Occipital lobe (tissue), 2 donors: ENCODE results near the gene RANBP3L. TPM values are rescaled to one million over a fixed set of nuclear protein-coding genes. Genes with fewer than 3 reads are reported as not detected.
"Not testable (repeated sequence)": the region's sequence is repeated elsewhere in the genome, so short reads cannot be mapped to it uniquely, and the experiment has no call there.

Source experiments
- DNase-seq: peaks from one replicate; lab custom pipeline; 2025; lab: John Stamatoyannopoulos, UW
- total RNA-seq: library from RNA; depleted of rRNA; stranded (reverse); fragments of >200 nt; gene quantifications from one replicate; pipeline ENCODE4 v1.2.3, GENCODE V29; 2014

RANBP3L gene, protein sequence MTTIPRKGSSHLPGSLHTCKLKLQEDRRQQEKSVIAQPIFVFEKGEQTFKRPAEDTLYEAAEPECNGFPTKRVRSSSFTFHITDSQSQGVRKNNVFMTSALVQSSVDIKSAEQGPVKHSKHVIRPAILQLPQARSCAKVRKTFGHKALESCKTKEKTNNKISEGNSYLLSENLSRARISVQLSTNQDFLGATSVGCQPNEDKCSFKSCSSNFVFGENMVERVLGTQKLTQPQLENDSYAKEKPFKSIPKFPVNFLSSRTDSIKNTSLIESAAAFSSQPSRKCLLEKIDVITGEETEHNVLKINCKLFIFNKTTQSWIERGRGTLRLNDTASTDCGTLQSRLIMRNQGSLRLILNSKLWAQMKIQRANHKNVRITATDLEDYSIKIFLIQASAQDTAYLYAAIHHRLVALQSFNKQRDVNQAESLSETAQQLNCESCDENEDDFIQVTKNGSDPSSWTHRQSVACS
- 14.7 TPM for total RNA-seq

DNA sequence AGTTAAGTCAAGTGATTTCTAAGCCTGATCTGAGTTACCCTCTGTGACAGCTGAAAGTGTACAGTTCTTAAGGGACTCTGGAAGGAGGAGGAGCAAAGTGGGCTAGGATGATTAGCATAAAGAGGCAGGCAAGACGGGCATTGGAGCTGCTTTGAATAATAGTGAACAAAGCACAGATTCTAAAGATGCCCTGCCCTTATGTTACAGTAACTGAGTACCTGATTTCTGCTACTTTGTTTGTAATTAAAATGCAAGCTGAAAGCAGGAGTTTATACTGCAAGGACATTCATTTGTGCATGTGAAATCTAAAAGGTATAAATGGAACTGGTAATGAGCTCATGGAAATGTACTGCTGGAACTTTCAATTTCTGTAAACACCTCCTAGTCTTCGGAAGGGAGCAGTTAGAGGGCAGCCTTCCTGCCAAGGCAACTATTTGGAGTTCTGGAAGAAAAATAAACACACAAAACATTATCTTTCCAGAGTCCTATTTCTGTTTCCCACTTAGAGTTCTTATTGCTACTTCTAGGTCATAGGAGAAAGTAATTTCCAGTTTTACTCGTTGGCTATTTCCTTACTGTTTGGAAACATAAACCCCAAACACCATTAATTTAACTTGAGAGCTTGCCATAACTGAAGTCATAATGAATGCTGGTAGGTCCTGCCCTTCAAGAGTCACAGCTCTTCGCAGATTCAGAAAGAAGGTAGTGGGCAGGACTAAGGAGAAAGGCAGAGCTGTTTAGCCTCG lies at the start of gene RANBP3L:
RANBP3L (minus strand) TSS at position 45 of the 746 bp plus-strand sequence. CDS start 486 bp downstream, outside the sequence.
- no peak for DNase-seq

DNA sequence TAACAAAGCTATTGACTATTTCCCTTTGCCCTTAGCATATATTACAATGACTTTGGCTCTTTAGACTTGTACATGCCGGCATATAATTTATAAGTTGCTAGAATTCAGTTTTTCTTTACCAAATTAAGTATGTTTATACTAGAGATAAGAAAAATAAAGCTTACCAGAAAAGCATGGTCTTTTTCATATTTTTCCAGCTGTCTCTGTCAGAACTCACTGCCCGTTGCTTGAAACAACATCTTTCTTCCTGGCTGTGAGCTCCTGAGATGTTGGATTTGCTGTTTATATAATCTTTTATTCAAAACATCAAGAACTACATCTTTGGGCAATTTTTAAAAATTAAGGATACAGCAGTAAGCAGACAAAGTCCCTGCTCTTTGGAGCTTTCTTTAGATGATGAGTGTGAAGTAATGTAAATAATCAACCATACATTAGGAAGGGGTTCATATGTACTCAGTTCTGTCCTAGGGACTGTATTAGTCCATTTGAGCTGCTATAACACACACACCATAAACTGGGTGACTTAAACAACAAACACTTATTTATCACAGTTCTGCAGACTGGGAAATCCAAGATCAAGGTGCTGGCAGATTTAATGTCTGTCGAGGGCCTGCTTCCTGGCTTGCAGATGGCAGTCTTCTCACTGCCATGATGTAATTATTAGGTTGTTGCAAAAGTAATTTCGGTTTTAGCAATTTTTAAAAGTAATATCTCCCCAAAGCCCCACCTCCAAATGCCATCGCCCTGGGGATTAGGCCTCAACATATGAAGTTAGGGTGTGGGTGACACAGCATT lies 45.4 kb upstream of the RANBP3L start:
- no peak for DNase-seq

DNA sequence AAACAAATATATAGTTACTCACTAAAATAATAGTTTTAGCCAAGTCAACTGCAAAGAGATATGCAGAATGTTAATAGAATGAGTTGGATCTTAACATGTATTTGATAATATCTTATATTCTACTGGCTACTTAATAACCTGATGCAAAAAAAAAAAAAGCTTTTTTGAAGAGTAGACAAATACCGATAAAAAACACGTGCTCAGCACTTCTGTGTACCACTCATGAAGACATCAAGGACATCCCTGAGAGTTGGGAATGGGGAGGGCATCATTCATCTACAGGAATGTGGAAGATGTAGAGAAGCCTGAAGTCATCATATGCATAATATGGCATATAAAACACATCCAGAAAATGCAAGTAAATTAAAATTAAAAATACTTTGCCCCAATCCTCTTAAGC lies 43.2 kb upstream of the RANBP3L start:
- DNase-seq = no peak

DNA sequence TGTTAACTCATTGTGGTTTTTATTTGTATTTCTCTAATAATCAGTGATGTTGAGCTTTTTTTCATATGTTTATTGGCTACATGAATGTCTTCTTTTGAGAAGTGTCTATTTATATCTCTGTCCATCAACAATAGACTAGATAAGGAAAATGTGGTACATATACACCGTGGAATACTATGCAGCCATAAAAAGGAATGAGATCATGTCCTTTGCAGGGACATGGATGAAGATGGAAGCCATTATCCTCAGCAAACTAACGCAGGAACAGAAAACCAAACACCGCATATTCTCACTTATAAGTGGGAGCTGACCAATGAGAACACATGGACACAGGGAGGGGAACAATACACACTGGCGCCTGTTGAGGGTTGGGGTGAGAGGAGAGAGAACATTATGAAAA lies 40.0 kb upstream of the RANBP3L start:
- not testable (repeated sequence) for DNase-seq

DNA sequence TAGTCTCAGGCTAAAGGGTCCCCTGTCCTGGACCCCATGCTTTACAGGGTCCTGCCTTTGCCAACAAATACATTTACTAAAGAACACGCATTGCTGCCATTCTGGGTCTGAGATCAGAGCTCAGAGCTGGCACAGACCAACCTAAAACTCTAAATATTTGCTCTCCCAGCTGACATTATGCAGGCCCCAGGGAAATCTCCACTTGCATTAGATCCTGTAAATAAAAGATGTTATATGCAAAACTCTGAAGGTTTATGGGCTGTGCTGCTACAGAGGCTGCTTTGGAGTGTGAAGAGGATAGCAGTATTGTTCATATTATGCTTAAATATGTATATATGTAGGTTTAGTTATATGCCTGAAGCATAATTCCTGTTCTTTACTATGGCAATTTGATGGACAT lies 35.9 kb upstream of the RANBP3L start:
- no peak for DNase-seq

DNA sequence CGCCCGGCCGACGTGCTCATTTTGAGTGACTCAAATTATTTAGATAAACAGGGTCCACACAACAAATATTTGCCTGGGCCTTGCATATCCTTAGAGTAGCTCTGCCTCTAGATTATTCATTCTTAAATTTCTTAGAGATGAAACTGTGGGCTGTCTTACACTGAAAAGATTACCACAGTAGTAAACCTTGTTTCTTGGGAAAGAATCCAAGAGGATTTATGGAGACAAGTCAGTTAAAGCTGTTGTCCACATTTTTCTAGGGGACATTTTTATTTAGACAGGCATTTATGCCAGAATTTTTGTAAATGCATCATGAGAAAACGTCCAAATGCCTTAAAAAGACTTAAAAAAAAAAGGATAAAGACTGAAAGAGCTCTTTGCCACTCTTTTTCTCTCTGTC lies 32.6 kb upstream of the RANBP3L start:
- no peak for DNase-seq

DNA sequence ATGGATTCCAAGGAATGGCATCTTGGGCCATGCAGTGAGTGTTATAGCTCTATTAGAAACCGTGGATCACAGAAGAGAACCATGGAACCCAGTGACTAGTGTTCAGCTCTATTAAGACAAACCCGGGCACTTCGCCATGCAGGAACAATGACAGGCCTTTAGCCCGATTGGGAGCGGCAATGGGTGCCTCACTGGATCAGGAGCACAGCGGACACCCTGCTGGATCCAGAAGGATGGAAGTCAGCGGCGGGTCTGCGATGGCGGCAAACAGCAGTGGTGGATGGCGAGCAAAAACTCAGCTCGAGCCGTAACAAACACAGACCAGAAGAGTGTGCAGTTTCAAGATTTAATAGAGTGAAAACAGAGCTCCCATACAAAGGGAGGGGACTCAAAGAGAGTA lies 31.0 kb upstream of the RANBP3L start:
- not testable (repeated sequence) for DNase-seq

DNA sequence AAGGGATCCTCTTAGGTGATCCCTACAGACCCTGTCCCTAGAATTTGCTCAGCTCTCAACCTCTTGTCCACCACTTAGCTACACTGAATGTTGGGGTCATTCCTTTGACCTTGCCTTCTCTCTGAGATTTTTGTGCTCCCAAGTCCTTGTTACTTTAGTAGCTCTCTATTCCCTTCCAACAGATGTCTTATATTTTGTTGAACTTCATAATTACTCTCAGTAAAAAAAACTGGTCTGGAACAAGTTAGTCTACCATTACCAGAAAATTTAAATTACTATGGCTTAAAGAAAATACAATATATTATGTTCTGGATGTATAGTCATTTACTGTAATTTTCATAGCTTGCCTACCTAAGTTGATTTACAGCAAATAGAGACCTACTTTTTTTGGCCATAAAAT lies 23.5 kb upstream of the RANBP3L start:
- DNase-seq = no peak

DNA sequence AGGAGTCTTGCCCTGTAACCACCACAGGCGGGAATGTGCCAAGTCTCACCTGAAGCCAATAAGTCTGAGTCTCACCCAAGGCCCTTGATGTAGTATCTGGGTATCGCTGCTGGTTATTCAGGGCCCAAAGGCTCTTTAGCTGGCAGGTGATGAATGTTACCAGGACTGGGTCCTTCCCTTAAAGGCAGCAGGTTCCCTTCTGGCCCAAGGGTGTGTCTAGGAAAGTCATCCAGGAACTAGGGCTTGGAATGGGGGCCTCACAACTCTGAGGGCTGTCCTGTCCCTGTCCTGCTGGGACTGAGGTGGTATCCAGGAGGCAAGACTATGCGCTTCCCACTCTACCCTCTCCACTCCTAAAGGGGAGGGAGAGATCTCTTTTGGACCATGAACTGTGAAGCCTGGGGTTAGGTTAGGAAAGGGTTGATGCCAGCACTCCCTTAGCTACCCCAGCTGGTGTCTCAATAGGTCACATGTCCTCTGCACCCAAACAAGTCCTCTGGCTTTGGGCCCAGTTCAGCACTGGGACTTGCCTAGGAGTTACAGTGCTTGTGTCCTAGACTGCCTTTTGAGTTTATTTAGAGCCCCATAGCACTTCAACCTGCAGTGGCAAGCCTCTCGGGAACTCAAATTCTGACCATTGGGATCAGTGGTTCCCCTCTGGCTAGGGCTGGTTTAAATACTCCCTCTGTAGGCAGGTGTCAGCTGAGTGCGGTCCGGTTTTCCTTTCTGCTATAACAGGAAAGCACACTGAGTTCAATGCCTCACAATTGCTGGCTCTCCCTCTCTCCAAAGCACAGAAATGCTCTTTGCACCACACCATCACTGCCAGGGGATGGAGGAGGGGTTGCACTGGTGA lies 22.5 kb upstream of the RANBP3L start:
- no peak for DNase-seq

DNA sequence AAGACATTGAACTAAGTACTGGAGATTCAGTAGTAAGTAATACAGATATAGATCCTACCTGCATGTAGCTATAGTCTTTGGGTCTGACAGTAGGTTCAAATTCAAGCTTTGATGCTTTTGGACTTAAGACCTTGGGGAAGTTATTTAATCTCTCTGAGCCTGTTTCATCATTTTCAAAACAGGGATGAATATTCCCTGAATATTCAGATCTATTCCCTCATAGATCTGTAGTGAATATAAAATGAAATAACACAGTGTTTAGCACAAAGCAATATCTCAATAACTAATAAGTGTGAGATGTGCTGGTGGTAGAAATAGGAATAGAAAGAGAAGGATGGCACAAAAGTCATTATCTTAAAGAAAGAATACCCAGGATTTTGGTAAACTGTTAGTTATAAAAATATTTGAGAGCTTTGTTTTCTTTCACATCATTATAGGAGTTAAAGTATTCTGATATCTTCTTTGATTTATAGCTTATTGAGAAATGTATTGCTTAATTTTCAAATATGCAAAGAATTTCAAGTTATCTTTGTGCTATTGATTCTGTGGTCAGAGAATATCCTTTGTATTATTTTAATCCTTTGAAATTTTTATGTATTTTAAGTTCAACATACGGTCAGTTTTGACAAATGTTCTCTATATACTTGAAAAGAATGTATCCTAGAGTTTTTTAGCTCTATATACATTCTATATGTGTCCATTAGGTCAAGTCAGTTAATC lies 11.4 kb upstream of the RANBP3L start:
- DNase-seq = no peak

DNA sequence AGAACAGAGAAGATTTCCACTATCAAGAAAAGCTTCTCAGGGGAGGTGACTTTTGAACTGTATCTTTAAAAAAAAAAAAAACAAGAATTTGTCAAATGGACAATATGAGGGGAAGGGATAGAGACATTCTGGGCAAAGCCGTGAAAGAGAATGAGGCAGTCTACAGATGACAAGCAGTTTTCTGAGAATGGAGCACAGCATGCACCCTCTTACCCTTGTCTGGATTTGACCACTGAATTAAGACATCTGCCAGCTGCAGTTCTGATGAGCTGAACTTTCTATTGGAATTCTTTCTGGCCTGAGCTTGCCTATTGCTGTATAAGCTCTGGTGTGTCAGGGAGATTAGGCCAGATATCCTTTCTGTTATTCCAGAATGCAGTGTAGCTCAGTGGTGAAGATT lies 10.3 kb upstream of the RANBP3L start:
- no peak for DNase-seq

DNA sequence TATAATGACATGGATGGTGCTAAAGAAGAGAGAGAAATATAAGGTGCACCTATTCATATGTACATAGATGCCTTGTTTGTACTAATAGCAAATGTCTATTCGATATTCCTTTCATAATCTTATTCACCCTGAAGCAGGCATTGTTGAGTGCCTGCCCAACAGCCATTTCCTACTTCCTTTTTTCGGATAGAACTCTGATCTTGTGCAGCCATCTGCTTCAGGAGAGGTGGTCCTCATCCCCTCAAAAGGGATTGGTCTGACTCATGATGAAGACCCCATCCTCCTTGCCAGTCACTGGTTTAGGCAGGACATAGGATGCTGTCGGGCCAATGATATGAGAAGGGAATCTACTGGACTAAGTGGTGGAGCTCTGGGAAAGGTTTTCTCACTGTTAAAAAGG lies 8.4 kb upstream of the RANBP3L start:
- DNase-seq = no peak

DNA sequence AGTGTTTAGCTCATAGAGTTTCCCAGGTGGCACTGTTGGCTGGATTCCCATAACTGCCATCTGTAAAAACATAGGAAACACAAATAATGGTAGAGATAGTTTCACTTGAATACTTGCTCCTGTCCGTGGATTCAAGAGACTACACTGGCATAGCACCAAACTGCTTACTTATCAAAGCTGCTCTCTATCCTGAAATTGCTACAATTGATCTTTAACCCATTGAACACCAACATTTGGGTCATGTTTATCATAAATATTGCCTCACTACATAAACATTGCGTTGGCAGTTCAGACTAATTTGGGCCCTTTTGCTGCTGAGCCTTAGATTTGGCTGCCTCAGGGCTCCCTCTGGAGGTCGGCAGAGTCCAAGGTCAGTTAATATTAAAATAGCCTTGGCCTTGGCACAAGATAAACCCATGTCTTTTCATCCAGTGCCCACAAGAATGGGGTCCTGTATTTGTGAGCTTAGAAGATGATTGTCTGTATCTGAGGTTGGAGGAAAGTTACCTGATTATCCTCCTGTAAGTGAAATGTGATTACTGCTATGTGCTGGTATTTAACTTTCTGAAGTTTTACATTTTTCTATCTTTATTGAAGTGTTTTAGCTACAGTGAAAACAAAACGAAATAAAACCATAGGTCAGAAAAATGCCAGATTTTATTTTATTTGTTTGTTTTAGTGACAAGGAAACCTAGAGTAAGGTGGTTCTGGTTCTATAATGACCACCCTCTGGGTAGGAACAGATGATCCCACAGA lies 4.0 kb upstream of the RANBP3L start:
- no peak for DNase-seq

DNA sequence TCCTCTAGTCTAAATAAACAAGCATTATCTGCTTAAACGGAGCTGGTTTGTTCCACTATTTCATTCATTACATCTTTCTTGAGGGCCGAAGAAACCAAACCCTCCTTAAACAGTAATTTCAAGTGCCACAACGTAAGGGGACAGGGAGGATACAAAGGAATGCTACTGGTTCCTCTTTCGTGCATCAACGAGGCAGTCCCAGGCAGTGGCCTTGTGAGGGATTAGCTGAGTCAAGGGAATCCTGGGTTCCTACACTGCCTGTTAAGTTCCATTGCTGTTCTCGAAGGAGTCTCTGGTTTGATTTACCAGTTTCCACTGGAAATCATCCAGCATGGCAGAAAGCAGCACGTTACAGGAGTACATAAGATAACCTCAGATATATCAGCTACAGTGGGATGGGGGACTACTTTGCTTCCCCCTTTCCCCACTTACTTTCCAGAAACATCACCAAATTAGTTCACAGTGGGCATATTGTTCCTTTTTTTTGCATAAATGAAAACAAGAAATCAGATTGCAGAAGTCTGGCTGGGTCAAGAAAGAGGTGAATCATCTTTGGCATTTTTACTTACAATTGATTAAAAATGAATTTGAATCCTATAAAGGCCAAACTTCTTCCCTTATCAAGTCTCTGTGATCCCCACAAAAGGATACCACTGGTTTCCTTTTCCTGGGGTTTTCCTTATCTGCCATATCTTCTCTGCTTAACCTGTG lies 2.5 kb upstream of the RANBP3L start:
- DNase-seq = no peak

DNA sequence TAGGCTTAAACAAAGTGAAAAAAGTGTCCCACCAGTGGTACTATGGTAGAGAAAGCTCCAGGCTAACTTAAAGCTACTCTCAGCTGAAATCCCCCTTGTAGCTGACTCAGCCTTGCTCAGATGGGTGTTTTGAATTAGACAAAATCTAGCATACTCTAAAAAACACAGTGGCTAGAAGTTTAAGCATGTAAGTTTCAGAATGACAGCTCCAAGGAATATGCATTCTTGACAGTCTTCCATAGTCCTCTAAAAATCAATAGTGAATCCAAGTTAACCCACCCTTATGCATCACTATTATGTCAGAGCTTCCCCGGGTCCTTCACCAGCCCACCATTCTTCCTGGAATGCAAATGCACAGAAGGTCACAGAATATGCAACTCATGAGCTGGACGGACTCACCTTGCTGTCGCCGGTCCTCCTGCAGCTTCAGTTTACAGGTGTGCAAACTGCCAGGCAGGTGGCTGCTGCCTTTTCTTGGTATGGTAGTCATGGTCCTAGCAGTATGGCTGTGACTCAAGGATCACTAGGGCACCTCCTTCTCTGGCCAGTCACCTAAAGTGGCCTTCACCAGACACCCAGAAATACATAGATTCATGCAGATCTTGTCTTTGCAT lies 668 bp downstream of the RANBP3L start:
- DNase-seq = no peak

DNA sequence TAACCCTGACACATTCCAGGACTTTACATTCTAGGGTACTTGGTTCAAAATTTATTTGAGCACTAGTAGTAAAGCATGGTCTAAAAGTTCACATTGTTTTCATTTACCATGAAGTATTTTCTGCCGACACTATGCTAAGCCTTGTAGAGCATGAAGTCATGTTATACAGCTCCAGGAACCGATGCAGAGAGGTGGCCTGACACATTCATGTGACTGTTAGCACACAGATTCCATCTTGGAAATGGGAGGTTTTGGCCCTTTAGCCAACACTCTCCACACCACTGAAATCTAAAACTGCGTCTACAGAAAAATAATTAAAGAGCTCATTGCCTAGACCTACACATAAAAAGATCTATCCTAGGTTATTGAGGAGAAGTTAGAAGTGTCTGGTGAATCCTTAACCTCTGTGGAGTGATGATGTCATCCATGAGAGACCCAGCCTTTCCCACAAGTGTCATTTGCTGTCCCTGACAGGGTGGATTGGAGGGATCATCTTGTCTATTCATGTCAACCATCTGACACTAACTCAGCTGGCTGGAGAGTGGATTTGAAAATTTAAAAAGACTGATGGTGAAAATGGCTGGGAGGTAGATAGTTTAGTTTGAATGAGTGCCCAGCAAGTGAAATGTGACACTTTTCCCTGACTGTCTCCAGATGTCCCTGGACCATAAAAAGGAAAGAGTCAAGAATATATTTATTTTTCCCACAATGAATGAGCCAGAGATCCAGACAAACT lies 1.3 kb downstream of the RANBP3L start:
- DNase-seq = no peak

DNA sequence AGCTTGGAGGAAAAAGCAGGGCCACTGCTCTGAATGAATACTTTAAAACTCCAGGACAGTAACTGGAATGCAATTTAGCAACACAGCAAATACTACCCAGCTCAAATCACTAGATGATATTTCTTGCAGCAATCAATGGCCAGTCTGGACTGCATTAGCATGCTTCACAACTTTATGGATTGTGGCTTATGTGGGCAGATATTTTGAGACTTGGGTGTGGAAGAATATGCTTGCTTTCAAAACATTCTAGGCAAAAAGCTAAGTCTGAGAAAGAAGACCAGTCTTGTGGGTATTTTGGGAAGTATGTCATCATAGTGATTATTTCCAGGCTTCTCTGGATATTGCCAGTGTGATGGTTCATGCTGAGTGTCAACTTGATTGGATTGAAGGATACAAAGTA lies 3.1 kb downstream of the RANBP3L start:
- DNase-seq = no peak

DNA sequence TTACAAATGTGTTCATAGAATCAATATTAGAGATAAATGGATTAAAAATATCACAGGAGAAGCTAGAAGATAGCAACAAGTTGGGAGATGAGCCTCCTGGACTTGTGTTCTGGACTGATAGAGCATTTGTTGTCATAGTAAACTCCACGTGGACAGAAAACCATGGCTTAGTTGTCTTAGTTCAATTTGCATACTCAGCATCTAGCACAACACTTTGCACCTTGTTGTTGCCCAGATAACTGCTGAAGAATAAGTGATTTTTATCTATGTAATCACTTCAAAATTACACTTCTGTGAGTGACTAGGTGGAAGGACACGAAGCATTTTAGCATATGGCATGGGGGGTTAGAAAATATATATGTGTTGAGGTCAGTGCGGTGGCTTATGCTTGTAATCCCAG lies 4.0 kb downstream of the RANBP3L start:
- no peak for DNase-seq
